NT2/D1 (cell line): Measurements from ENCODE around the gene URB2.

Experiments
- SUZ12 ChIP-seq: IDR thresholded peaks from 2 replicates; pipeline ENCODE4 v1.6.1; 2011; ENCODE audit not compliant: insufficient read length, insufficient read depth; ENCODE audit errors: extremely low read depth
- YY1 ChIP-seq: IDR thresholded peaks from 2 replicates; pipeline ENCODE4 v1.6.1; 2011; ENCODE audit not compliant: insufficient read length, insufficient read depth
- ZNF274 ChIP-seq: IDR thresholded peaks from 2 replicates; pipeline ENCODE4 v1.6.1; 2011; ENCODE audit warnings: mild to moderate bottlenecking, low read depth, low read length

DNA sequence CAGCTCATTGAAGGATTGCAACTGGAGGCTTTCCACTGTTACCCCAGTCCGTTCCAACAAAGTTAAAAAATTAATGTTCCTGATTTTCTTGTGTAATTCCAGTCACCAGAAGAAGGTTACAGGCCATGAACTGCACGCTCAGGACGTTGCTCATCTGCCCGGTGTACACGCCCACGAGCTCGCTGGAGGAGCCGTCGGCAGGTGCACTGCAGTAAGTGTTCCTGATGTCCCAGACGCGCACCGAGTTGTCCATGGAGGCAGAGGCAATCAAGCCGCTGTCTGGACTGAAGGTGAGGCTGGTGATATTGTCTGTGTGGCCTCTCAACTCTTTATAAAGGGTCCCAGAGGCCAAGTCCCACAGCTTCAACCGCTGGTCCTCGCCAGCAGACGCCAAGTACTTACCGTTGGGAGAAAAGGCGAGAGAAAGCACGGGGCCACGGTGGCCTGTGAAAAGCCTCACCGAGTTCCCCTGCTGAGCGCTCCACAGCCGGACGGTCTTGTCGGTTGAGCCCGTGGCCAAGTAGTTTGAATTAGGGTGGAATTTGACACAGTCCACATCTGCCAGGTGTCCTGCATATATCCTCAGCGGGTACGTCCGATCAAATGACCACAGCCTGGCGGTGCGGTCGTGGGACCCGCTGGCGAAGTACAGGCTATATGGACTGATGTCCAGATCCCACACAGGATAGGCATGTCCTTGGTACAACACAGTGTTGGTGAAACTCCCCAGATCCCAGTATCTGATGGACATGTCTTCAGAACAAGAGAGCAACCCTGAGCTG is 31.6 kb upstream of the URB2 start:
- TF ChIP-seq YY1 (no peak), SUZ12 (no peak), ZNF274 (no peak)
